Ureter (tissue), 1 donor: Measurements from ENCODE around the gene FAM13B. TPM values are rescaled to one million over a fixed set of nuclear protein-coding genes. Genes with fewer than 3 reads are reported as not detected.
"Not testable (repeated sequence)": the region's sequence is repeated elsewhere in the genome, so short reads cannot be mapped to it uniquely, and the experiment has no call there.

Experiments used
- DNase-seq: peaks from one replicate; pipeline ENCODE4 v3.0.0-alpha.2; 2020; ENCODE audit warnings: low spot score
- total RNA-seq: library from RNA; stranded (reverse); gene quantifications from one replicate; pipeline ENCODE4 v1.2.4, GENCODE V29; 2023
- donor health status: DM: yes; HTN: yes; CAD: no.

The FAM13B gene
- total RNA-seq = 76.5 TPM

DNA sequence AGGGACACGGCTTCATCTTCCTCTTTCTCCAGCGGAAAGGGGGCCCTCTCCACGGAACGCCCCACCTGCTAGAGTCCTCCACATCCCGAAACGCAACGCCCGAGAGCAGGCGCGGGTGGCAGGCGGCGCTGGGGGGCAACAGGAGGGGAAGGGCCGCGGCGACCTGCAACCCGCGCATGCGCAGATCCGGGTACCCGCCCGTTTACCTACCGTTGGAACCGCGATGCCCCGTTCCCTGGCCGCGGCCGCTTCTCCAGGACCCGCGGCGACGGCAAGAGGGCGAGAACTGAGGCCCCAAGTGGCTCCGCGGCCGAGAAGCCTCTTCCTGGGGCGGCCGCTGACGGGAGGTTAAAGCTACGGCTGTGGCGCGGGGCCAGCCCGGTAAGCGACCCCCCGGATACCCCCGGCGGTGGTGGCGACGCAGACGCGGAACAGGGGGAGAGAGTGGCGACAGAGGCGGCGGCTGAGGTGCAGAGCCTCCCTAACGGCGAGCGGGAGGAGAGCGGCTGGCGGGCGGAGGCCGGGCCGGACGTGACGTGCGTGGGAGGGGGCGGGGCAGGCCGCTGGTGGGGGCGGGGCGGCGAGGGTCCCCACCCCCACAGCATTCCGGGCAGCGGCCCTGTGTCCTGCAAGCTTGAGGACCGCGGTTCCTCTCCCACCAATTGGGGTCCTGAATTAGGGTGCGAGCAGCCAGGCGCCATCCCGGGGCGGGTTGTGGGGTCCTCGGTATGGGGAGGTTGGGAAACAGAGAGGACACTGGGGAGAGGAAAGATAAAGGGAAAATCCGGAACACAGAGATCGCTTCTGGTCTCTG lies at the start of gene FAM13B:
Gene FAM13B, minus strand, starts transcription at position 508 of the 814 bp plus-strand sequence. CDS start 13,968 bp downstream, outside the sequence.
- peak; percentile 84 for DNase-seq

DNA sequence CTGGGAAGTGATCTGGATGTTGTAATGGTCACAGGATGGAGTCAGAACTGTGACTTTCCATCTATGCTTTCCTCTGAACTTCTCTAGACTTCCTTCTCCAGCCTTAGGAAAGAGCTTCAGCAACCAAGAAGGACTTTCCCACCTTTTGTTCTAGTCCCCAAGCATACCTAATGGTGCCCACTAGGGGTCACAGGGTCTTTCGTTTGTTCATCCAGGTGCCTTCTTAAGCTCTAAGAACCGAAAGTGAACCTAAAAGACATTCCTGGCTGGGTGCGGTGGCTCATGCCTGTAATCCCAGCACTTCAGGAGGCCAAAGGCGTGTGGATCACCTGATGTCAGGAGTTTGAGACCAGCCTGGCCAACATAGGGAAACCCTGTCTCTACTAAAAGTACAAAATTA lies 49.2 kb upstream of the FAM13B start:
- no peak for DNase-seq

DNA sequence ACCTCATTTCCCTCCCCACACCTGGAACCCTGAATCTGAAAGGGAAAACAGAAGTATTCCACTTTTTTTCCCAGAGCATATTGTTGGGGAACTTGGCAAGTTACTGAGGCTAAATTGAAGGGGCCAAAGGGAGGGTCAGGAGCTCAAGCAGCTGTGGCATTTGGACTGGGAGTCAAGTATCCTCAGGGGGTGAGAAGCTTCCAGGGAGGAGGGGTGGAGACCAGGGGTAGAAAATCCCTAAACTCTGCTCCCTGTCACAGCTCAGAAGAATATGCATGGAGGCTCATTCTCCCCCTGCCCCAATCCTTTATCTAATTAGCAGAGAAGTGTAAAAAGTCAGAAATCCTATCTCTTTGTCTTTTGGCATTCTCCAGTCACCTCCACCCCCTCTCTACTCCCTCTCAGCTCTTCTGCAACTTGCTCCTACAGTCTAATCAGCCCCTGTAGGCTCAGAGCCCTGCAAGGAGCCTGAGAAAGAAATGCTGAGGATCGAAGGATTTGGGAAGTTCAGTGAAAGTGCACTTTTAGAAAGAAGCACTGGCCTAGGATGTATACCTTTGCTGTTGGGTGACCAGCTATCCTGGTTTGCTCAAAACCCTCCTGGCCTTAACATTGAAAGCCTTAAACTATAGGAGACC lies 45.2 kb upstream of the FAM13B start:
- DNase-seq = no peak

DNA sequence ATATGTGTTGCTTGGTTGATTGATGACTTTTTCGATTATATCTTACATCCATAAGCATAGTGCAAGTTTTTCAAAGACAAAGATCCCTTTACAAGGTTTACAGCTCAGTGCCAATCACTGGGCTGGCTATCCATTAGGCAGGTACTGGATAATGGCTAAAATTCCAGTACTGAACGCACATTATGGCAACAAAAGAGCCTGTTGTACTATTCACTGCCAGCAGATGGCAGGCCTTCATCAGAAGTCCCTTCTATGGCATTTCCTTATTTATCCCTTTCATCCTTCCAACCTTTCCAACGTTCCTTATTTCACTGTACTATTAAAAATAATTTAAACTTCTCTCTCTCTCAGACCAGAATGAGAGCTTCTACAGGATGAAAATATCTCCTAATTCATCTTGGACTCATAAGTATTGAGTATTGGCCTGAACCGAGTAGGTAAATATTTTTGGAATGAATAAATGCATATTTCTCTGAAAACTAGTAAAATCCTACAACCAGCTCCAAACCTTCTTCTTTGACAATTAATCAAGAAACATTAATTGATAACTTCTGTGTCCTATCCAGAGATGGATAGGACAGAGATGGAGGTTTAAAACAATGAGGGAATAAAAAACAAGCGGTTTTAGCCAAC lies 44.3 kb upstream of the FAM13B start:
- peak; percentile 55 for DNase-seq

DNA sequence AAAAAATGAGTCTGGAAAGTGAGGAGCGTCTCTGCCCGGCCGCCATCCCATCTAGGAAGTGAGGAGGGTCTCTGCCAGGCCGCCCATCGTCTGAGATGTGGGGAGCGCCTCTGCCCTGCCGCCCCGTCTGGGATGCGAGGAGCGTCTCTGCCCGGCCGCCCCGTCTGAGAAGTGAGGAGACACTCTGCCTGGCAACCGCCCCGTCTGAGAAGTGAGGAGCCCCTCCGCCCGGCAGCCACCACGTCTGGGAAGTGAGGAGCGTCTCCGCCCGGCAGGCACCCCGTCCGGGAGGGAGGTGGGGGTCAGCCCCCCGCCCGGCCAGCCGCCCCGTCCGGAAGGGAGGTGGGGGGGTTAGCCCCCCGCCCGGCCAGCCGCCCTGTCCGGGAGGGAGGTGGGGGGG lies 37.1 kb upstream of the FAM13B start:
- not testable (repeated sequence) for DNase-seq

DNA sequence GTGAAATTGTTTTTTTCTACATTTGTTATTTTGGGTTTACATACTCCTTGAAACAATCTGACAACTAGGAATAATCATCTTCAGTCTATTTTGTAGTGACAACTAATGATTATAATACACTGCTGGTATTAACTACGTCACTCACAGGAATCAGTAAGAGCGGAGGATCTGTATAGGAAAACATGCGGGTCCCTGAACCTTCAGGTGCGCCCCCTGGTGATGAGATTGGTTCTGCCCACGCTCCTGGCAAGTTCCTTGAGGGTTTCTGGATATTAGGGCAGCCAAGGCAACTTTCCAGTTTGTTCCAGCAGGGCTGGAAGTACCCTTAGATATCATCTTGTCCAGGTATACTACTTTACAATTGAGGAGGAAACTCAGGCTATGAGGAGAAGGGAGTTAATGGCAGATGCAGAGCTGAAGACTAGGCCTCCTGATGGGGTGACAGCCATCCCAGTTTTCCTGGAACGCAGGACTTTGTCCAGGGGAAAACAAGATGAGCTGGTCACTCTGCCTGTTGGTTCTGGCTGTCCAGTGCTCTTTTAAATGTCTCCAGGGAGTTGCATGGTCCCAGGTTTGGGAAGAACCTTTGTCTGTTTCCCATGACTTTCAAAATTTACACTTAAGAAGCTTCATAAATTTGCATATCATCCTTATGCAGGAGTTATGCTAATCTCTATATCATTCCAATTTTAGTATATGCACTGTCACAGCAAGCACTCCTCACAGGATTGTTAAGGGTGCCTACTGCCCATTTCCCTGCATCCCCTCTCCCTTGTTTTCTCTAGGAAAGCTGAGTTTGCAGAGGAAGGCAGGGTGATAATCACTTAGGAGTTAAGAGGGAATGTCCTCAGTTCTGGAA lies 36.1 kb upstream of the FAM13B start:
- peak; percentile 74 for DNase-seq

DNA sequence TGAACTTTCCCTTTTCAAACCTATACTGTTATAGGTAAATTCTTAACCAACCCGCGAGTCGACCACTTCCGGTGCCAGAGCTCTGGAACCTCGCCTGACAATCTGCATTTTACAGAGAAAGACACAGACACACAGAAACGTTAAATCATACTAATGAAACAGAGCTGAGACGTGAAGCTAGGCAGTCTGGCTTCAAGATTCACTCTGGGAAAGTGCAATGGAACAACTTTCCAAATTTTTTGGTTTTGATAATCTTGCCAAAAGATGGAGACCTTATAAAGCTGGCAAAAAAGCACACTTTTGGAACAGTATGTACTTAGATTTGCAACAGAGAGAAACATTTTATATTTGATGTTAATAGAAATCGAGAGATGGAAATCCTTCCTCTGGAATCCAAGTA lies 35.1 kb upstream of the FAM13B start:
- no peak for DNase-seq

DNA sequence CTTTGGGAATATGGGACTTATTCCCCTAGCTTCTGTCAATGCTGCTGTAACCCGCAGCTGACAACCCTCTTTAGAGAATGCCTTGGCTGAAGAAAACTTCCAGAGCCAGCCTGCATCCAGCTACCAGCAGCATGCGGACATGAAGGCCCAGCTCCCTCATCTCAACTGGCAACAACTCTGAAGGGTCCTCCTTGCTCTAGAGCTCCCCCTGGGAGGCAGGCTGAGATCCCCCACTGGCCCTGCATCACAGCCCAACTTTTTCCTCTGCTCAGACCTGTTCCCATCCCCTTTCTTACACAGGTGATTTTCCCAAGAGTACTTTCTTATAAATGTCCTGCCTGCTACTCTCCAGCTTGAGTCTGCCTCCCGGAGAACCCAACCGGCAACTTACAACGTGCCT lies 32.2 kb upstream of the FAM13B start:
- DNase-seq = no peak

DNA sequence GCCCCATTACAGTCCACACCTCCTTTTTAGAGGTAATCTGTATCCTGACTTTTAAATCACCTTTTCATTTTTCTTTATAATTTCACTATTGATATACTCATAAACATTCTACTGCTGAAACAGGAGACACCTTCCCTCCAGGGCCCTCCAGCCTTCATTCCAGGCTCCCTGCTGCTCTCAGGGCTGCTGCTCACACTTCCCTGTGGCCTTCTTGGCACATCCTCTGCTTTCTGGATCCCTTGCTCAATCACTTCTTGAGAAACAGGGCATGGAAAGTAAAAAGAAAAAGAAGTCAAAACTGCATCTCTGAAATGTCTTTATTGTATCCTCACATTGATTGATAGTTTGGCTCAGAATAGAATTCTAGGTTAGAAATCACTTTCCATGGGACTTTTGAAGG lies 31.6 kb upstream of the FAM13B start:
- no peak for DNase-seq

DNA sequence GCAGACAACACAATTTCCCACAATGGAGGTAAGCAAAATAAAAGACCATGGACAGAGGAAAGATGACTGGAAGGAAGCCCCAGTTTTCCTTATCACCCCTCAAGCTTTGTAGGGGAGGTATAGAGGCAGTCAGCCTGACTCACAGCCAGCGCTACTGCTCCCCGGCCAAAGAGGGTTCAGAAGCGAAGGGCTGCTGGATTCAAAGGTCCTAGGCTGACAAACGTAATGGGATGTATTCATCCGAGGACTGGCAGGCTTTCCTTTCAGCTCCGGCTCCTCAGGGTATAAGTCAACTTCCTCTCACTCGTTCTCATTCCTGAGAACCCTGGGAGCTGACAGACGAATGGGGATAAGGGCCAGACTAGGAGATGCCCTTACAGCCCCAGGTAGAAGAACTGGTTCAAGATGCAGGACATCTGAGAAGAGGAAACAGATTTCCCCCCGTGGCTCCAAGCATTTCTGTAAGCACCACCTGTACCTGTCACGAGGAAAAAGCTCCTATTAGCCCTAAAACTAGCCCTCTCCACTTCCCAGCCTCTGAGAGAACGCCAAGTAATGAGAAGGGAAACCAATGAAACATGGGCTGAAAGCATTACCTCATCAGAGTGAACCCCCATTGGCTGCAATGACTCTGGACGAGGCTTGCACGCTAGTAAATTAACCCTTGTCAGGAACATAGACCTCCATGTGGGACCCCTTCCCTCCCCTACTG lies 22.1 kb upstream of the FAM13B start:
- no peak for DNase-seq

DNA sequence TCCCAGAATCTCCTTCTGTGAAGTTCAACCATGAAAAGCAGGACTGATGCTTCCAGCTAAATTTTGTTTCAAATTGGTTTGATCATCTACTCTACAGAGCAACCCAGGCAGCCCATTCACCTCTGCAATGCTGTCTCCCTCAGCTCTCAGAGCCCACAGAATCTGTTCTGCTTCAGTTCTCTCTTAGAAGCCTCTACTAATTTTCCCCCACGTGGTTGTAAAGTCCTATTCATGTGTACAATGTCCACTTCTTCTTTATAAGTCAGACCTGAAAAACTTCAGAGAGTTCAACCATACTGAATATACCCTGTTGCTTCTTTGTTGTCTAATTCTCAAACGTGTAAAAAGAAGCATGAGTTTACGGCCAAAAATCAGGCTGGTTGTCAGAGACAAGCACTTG lies 21.3 kb upstream of the FAM13B start:
- no peak for DNase-seq

DNA sequence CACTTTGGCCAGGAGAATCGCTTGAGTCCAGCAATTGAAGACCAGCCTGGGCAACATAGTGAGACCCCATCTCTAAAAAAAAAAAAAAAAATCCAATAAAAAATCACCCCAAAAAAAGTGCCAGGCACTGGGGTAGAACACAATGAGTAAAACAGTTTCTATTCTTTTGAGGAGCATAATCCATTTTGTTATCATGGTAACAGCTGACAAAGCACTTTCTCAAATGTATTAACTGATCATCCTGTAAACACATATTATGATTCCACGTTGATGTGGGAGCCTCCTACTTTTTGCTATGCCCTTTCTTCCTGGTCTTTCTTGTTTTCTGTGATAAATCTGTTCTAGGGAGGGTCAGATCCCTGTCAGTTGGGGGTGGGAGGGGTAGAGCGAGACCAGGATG lies 20.7 kb upstream of the FAM13B start:
- no peak for DNase-seq

DNA sequence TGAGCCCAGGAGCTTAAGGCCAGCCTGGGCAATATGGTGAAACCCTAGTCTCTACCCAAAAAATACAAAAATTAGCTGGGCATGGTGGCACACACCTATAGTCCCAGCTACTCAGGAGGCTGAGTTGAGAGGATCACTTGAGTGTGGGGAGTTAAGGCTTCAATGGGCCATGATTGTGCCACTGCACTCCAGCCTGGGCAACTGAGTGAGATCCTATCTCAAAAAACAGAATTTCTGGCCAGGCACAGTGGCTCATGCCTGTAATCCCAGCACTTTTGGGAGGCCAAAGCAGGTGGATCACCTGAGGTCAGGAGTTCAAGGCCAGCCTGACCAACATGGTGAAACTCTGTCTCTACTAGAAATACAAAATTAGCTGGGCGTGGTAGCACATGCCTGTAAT lies 19.8 kb upstream of the FAM13B start:
- DNase-seq = not testable (repeated sequence)

DNA sequence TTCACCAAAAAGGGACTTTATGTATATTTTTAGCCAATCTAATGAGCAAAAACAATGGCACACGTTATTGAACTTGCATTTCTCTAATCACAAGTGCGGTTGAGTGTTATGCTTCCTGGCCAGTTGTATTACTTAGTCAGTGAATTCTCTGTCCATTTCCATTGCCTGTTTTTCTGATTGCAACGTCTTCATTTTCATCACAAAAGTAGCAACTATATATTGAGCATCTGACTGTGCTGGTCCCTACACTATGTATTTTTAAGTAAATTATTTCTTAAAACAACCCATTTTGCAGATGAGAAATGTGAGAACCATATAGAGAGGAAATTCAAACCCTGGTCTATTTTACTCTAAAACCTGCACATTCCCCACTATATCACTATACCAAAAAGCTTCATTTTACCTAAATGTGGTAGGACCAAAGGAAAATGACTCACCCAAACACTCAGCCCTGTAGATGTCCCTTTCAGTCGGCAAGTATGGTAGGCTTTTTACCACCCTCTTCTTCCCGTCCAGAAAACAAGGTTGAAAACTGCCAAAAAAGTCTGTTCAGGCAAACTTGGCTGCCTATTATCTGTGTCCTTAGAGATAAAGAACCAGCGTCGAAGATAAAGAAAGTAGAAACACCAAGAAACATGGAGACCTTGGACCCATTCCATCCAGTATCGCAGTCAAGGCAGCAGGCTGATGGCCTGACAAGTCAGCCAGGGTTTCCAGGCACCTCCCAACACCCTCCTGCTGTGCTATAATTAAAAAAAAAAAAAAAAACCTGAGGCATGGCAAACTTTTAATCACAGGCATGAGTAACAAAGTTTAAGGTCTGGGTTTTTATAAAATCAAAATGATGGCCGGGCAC lies 18.8 kb upstream of the FAM13B start:
- no peak for DNase-seq

DNA sequence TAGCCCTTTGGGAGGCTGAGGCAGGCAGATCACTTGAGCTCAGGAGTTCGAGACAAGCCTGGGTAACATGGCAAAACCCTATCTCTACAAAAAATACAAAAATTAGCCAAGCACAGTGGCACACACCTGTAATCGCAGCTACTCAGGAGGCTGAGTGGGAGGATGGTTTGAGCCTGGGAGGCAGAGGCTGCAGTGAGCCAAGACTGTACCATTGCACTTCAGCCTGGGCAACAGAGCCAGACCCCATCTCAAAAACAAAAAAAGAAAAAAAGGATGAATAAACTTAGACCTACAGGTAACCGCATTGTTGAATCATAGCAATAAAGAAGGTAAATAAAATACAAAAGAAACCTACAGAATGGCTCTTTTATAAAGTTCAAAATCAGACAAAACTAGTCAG lies 12.4 kb upstream of the FAM13B start:
- not testable (repeated sequence) for DNase-seq

DNA sequence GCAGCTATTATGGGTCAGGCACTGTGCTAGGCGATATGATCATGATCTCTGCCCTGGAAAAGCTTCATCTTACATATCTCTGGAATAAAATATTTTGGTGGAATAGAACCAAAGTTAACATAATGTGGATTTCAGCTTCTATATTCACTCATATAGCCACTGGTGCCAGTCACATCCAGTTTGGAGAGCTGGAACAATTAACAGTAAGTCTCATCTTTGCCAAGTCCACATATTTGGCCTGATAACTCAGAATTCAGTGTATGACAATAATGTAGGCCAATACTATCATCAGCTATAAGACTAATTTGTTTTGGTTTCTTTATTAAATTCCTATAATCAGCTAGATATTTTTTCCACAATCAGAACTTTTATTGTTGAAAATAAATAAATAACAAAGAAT lies 5.9 kb upstream of the FAM13B start:
- DNase-seq = no peak

DNA sequence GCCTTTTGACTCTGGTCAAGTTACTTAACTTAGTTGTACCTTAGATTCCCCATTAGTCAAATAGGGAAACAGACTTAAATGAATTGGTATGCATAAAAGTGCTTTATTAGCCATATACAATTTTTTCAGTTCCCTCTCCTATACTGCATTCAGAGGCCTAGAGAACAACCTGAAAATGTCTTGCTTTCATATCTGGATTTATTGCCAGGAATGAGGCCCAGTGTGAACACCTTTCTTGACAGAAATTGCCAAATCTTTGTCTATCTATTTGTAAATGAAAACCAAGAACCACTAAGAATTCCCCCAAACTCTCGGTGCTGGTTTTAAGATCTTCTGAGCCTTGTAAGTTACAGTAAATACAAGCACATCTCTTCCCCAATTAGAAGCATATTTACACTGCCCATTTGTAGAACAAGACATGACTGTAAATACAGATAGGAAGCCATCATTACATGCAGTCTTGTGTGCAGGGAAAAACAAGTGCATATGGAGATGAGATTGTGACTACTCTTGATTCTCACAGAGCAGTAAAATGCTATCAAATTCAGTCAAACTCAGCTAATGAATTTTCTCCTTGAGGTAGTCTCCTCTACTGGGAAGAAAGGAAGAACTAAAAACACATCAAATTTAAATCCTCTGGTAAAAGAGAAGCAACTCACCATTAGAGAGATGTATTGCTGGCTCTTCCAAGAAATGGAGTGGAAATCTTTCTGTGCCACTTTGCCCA lies 5.2 kb upstream of the FAM13B start:
- no peak for DNase-seq

DNA sequence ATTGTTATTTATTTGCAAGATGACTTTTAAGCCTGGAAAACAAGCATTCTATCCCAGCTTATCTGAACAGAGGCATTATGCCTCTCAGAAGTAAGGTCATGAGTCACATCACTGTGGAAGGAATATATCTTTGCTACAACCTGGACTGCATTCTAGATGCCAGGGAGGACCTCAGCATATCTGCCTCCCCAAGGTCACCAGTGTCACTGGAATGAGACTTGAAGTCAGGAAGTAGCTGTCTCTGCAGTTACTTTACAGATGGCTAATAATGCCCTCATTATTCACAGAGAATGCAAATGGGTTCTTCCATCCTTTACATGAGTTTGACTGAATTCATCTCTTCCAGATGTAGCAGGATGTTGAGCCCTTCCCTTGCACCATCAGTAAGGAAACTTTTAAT lies 4.4 kb upstream of the FAM13B start:
- no peak for DNase-seq
